Colonic mucosa (tissue), 4 donors: ENCODE results near the gene ACOT7. TPM values are rescaled to one million over a fixed set of nuclear protein-coding genes. Genes with fewer than 3 reads are reported as not detected.
A peak's percentile ranks its signal among the peaks of the same experiment; 100 is the strongest.
"Not testable (repeated sequence)": the region's sequence is repeated elsewhere in the genome, so short reads cannot be mapped to it uniquely, and the experiment has no call there.

Experiments
- DNase-seq: peaks from one replicate; pipeline ENCODE4 v3.0.0-alpha.2; 2020
- H3K27ac ChIP-seq: fragments of 200-600 bp; one replicate; pipeline ENCODE4 v1.8.0; 2021
- H3K27me3 ChIP-seq: fragments of 200-600 bp; one replicate; pipeline ENCODE4 v1.8.0; 2021
- H3K36me3 ChIP-seq: fragments of 200-600 bp; one replicate; pipeline ENCODE4 v1.8.0; 2021
- H3K4me1 ChIP-seq: fragments of 200-600 bp; one replicate; pipeline ENCODE4 v1.8.0; 2021; ENCODE audit warnings: mild to moderate bottlenecking
- H3K4me3 ChIP-seq: fragments of 200-600 bp; one replicate; pipeline ENCODE4 v1.8.0; 2021
- H3K9ac ChIP-seq, 2 donors: one replicate each; pipeline ENCODE4 v1.7.0; 2013; ENCODE audit warnings: control low read depth in 2 of 2, low read depth in 2 of 2, low read length in 2 of 2
- H3K9me3 ChIP-seq: fragments of 200-600 bp; one replicate; pipeline ENCODE4 v1.8.0; 2021
- CTCF ChIP-seq: fragments of 200-600 bp; IDR thresholded peaks from one replicate; pipeline ENCODE4 v1.8.0; 2022; ENCODE audit warnings: antibody characterized with exemption, mild to moderate bottlenecking
- intact Hi-C: fragments of 100-400 bp; cut with DNase I; formaldehyde crosslinking; loops from one replicate; pipeline ENCODE4 v1.14.1; 2022
- total RNA-seq, 2 donors: library from RNA; stranded (reverse); fragmentation: NEBNext Ultra II Directional in 1 of 2; extraction: Animal tissue kit (Norgen Biotek cat#: 25700) in 1 of 2; gene quantifications; one replicate each; pipeline ENCODE4 v1.2.1, GENCODE V29; 2021
- donor health status: healthy.
- donor health status: DM: no; HTN: no; CAD: no.
- donor health status: DM: no; HTN: no; CAD: no.

The ACOT7 gene
- total RNA-seq, 2 donors from 2014 or later: 48.7 to 125 TPM

GRCh38 chr1:6396998-6397397 lies 3.4 kb upstream of the ACOT7 start:
- H3K36me3 ChIP-seq: no peaks in the 10 kb centered on the region
- H3K4me1 ChIP-seq: peaks cover 6% of the 10 kb centered on the region
- no peak for TF ChIP-seq CTCF
- no peaks in the 10 kb centered on the region for H3K27me3 ChIP-seq
- H3K27ac ChIP-seq: no peak overlapping the region
- no peak overlapping the region for H3K9ac ChIP-seq
- intact Hi-C loops: loop anchor here (5.0 kb wide), 1 partner anchor 45 kb away; no protein-coding TSS in a partner anchor
- DNase-seq: no peak
- no peak overlapping the region for H3K4me3 ChIP-seq
- H3K9me3 ChIP-seq: no peaks in the 10 kb centered on the region

- H3K9me3 ChIP-seq, H3K27ac ChIP-seq, H3K27me3 ChIP-seq, DNase-seq, H3K36me3 ChIP-seq, H3K4me1 ChIP-seq, H3K4me3 ChIP-seq, H3K9ac ChIP-seq: not testable (repeated sequence)
- intact Hi-C loops: loop anchor here (5.0 kb wide), 1 partner anchor 44 kb away; no protein-coding TSS in a partner anchor
These were observed 2.2 kb upstream of the ACOT7 start for GRCh38 chr1:6395781-6396244.

- not testable (repeated sequence) for H3K4me3 ChIP-seq, H3K27ac ChIP-seq
These were observed 1.6 kb upstream of the ACOT7 start for GRCh38 chr1:6395130-6395529.

GRCh38 chr1:6392809-6393399 lies 663 bp downstream of the ACOT7 start:
- peaks cover 10% of the 10 kb centered on the region for H3K4me1 ChIP-seq
- peak overlapping the region; percentile 53 for H3K4me3 ChIP-seq
- no peak for TF ChIP-seq CTCF
- H3K9me3 ChIP-seq: no peaks in the 10 kb centered on the region
- intact Hi-C loops: no loop called here
- peak; percentile 37 for DNase-seq
- peak overlapping the region; percentile 98 for H3K27ac ChIP-seq
- no peaks in the 10 kb centered on the region for H3K27me3 ChIP-seq
- H3K36me3 ChIP-seq: no peaks in the 10 kb centered on the region
- peak overlapping the region; percentile 64 to 70 for H3K9ac ChIP-seq

More at GRCh38 chr1:6395130-6395529, 1.6 kb upstream of the ACOT7 start:
- H3K9ac ChIP-seq, H3K9me3 ChIP-seq, H3K27me3 ChIP-seq, H3K36me3 ChIP-seq, DNase-seq, H3K4me1 ChIP-seq: not testable (repeated sequence)
- intact Hi-C loops: loop anchor here (5.0 kb wide), 1 partner anchor 43 kb away; no protein-coding TSS in a partner anchor

GRCh38 chr1:6391951-6392808 lies 1.4 kb downstream of the ACOT7 start:
- Histone ChIP-seq H3K27ac (peak overlapping the region; percentile 98), H3K4me3 (peak overlapping the region; percentile 53), H3K9ac (peak overlapping the region; percentile 64 to 70), H3K4me1 (peaks cover 10% of the 10 kb centered on the region), H3K27me3 (no peaks in the 10 kb centered on the region), H3K36me3 (no peaks in the 10 kb centered on the region), H3K9me3 (no peaks in the 10 kb centered on the region)
- intact Hi-C loops: no loop called here
- TF ChIP-seq CTCF: no peak
- DNase-seq: peak; percentile 55

GRCh38 chr1:6389971-6390370 lies 3.6 kb downstream of the ACOT7 start:
- Histone ChIP-seq H3K4me3 (no peak overlapping the region), H3K27me3 (no peaks in the 10 kb centered on the region), H3K9me3 (no peaks in the 10 kb centered on the region), H3K9ac (no peak overlapping the region), H3K4me1 (peaks cover 10% of the 10 kb centered on the region), H3K36me3 (no peaks in the 10 kb centered on the region), H3K27ac (no peak overlapping the region)
- TF ChIP-seq CTCF: no peak
- no peak for DNase-seq
- intact Hi-C loops: no loop called here
